NT2/D1 (cell line): ENCODE measurements around the gene HECW1.

Experiments
- SUZ12 ChIP-seq: IDR thresholded peaks from 2 replicates; pipeline ENCODE4 v1.6.1; 2011; ENCODE audit not compliant: insufficient read length, insufficient read depth; ENCODE audit errors: extremely low read depth
- YY1 ChIP-seq: IDR thresholded peaks from 2 replicates; pipeline ENCODE4 v1.6.1; 2011; ENCODE audit not compliant: insufficient read length, insufficient read depth
- ZNF274 ChIP-seq: IDR thresholded peaks from 2 replicates; pipeline ENCODE4 v1.6.1; 2011; ENCODE audit warnings: mild to moderate bottlenecking, low read depth, low read length

DNA sequence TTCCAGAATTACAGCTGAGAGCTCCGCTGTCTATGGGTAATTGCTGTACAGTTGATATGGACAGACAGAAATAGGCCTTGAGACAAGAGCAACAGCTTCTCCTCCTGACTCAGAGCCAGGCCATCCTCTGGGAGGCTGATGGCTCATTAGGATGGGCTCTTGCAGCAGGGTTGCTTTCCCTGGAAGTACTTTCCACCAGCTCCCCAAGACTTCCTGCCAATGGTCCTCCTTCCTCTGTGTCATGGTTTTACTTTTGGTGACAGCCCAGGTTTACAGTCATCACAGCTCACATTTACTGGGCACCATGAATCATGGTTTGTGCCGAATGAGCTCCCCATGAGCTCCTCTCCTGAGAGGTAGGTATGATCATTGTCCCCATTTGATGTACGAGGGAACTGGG is 131.8 kb downstream of the HECW1 start:
- TF ChIP-seq ZNF274: no peak
- no peak for TF ChIP-seq YY1
- no peak for TF ChIP-seq SUZ12
